H1 (cell line): Measurements from ENCODE around the gene ACRBP. TPM values are rescaled to one million over a fixed set of nuclear protein-coding genes. Genes with fewer than 3 reads are reported as not detected.

Experiments used
- BACH1 ChIP-seq: IDR thresholded peaks from 2 replicates; pipeline ENCODE4 v1.6.1; 2012; ENCODE audit warnings: low read length, improper control_type of control experiment
- BCL11A ChIP-seq, 2 experiments: IDR thresholded peaks; one replicate each; pipeline ENCODE4 v1.6.1; 2011; ENCODE audit warnings: low read depth in 2 of 2, low read length in 2 of 2, mild to moderate bottlenecking in 2 of 2
- CEBPB ChIP-seq: IDR thresholded peaks from 2 replicates; pipeline ENCODE4 v1.6.1; 2012; ENCODE audit warnings: low read depth, low read length
- CTBP2 ChIP-seq: IDR thresholded peaks from 2 replicates; pipeline ENCODE4 v1.7.0; 2011; ENCODE audit warnings: borderline replicate concordance, mild to moderate bottlenecking, moderate library complexity, mixed read lengths, low read length; ENCODE audit not compliant: insufficient read depth, insufficient read length
- GTF2F1 ChIP-seq: IDR thresholded peaks from 2 replicates; pipeline ENCODE4 v1.6.1; 2012; ENCODE audit warnings: low read depth, low read length, improper control_type of control experiment, borderline replicate concordance
- KDM1A ChIP-seq: fragments of 200-600, 300-600 bp; sonication (generic); IDR thresholded peaks from 2 replicates; pipeline ENCODE4 v1.7.1; 2016; ENCODE audit warnings: mild to moderate bottlenecking, low read length, borderline replicate concordance
- MAFK ChIP-seq: IDR thresholded peaks from 2 replicates; pipeline ENCODE4 v1.6.1; 2012; ENCODE audit warnings: low read depth, mild to moderate bottlenecking, improper control_type of control experiment, low read length
- POLR2AphosphoS5 ChIP-seq: IDR thresholded peaks from 2 replicates; pipeline ENCODE4 v1.6.1; 2011; ENCODE audit warnings: low read depth, low read length
- RXRA ChIP-seq: IDR thresholded peaks from 2 replicates; pipeline ENCODE4 v1.6.1; 2011; ENCODE audit warnings: low read depth, mild to moderate bottlenecking, low read length, moderate library complexity; ENCODE audit not compliant: insufficient read depth
- SAP30 ChIP-seq: fragments of 300-600 bp; sonication (generic); IDR thresholded peaks from 2 replicates; pipeline ENCODE4 v1.7.1; 2012; ENCODE audit warnings: low read length, moderate library complexity, mild to moderate bottlenecking, inconsistent platforms; ENCODE audit not compliant: insufficient read depth, insufficient replicate concordance
- SP1 ChIP-seq: IDR thresholded peaks from 2 replicates; pipeline ENCODE4 v1.6.1; 2011; ENCODE audit warnings: low read depth, low read length
- SP2 ChIP-seq: IDR thresholded peaks from 2 replicates; pipeline ENCODE4 v1.6.1; 2012; ENCODE audit warnings: mild to moderate bottlenecking, low read length, inconsistent platforms
- USF2 ChIP-seq: IDR thresholded peaks from 2 replicates; pipeline ENCODE4 v1.6.1; 2011; ENCODE audit warnings: low read length, improper control_type of control experiment
- YY1 ChIP-seq: IDR thresholded peaks from 2 replicates; pipeline ENCODE4 v1.6.1; 2011; ENCODE audit warnings: low read depth, mild to moderate bottlenecking, low read length
- polyA plus RNA-seq, 7 experiments: library from polyadenylated mRNA; depleted of rRNA in 3 of 7; stranded (reverse) in 5 of 7; unstranded in 2 of 7; fragments of >200 nt in 5 of 7; fragments of 200-250 nt in 2 of 7; gene quantifications; 1 replicate in 5 of 7; 2 replicates in 1 of 7; 4 replicates in 1 of 7; pipeline versions ENCODE4 v1.2.1 to v1.2.3, GENCODE V29; 2011 to 2013; ENCODE audit warnings: missing spikeins in 2 of 7, mixed read lengths in 2 of 7
- total RNA-seq: library from RNA; stranded (reverse); fragmentation: NEBNext Ultra II Directional; extraction: Animal tissue kit (Norgen Biotek cat#: 25700); gene quantifications from 2 replicates; pipeline ENCODE4 v1.2.1, GENCODE V29; 2021

ACRBP gene
- total and polyA plus RNA-seq, 2 of the 8 experiments (the other 6 are each of a cell fraction or from before 2014, with no cell fraction given) = 0.80 to 5.2 TPM

GRCh38 chr12:6688999-6689882 lies 42.0 kb upstream of the ACRBP start, which contains the start of gene ZNF384 (continued):
- TF ChIP-seq SP1 (no peak), MAFK (no peak), BACH1 (peak; percentile 67), USF2 (no peak), YY1 (peak; percentile 54; the same call in 1 of the 2 replicates), BCL11A (IDR thresholded peaks at IDR 0.05; ENCODE audit: low read depth in 2 of 2, low read length in 2 of 2) (no peak), SP2 (no peak), CTBP2 (no peak), CEBPB (no peak), RXRA (no peak), POLR2AphosphoS5 (no peak; the same call in none of the 2 replicates), SAP30 (peak; percentile 21), KDM1A (peak; percentile 88), GTF2F1 (peak; percentile 96)
